IMR-90 (cell line): ENCODE measurements around the gene ZDHHC7.

ENCODE experiments used
- CHD1 ChIP-seq: IDR thresholded peaks from 2 replicates; pipeline ENCODE4 v1.6.1; 2012; ENCODE audit warnings: low read depth, low read length, improper control_type of control experiment
- MXI1 ChIP-seq: IDR thresholded peaks from 2 replicates; pipeline ENCODE4 v1.6.1; 2012; ENCODE audit warnings: low read depth, mild to moderate bottlenecking, low read length, moderate library complexity, borderline replicate concordance
- POLR2A ChIP-seq: IDR thresholded peaks from 2 replicates; pipeline ENCODE4 v1.6.1; 2012; ENCODE audit warnings: mild to moderate bottlenecking, low read depth, low read length
- RCOR1 ChIP-seq: IDR thresholded peaks from 2 replicates; pipeline ENCODE4 v1.6.1; 2012; ENCODE audit warnings: mild to moderate bottlenecking, low read length, improper control_type of control experiment; ENCODE audit not compliant: insufficient replicate concordance
- SMC3 ChIP-seq: fragments of 150-350 bp; IDR thresholded peaks from 2 replicates; pipeline ENCODE4 v1.6.1; 2016; ENCODE audit warnings: low read depth, mild to moderate bottlenecking, antibody characterized with exemption, low read length, moderate library complexity
- TF ChIP-seq, protein P1 (sequence below): conservative IDR thresholded peaks from 2 replicates; pipeline ENCODE4 v1.5.1; 2012; ENCODE audit warnings: mild to moderate bottlenecking, low read depth, low read length, improper control_type of control experiment

- no peak for TF ChIP-seq CHD1
- TF ChIP-seq MXI1: no peak
- TF ChIP-seq, protein P1, sequence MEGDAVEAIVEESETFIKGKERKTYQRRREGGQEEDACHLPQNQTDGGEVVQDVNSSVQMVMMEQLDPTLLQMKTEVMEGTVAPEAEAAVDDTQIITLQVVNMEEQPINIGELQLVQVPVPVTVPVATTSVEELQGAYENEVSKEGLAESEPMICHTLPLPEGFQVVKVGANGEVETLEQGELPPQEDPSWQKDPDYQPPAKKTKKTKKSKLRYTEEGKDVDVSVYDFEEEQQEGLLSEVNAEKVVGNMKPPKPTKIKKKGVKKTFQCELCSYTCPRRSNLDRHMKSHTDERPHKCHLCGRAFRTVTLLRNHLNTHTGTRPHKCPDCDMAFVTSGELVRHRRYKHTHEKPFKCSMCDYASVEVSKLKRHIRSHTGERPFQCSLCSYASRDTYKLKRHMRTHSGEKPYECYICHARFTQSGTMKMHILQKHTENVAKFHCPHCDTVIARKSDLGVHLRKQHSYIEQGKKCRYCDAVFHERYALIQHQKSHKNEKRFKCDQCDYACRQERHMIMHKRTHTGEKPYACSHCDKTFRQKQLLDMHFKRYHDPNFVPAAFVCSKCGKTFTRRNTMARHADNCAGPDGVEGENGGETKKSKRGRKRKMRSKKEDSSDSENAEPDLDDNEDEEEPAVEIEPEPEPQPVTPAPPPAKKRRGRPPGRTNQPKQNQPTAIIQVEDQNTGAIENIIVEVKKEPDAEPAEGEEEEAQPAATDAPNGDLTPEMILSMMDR: no peak
- TF ChIP-seq SMC3: no peak
- no peak for TF ChIP-seq POLR2A
- no peak for TF ChIP-seq RCOR1
Observed at GRCh38 chr16:85054948-85055492, 43.7 kb upstream of the ZDHHC7 start.
